Uterus (tissue), 4 donors: Measurements from ENCODE around the gene PLAAT5. TPM values are rescaled to one million over a fixed set of nuclear protein-coding genes. Genes with fewer than 3 reads are reported as not detected.
"Not testable (repeated sequence)": the region's sequence is repeated elsewhere in the genome, so short reads cannot be mapped to it uniquely, and the experiment has no call there.

Experiments used
- DNase-seq, 2 donors: peaks; one replicate each; pipeline ENCODE4 v3.0.0-alpha.2; 2019 to 2020
- H3K27ac ChIP-seq, 2 donors: fragments of 200-600 bp; sonication (generic); 1 replicate in 1 of 2; 2 replicates in 1 of 2; pipeline ENCODE4 v1.5.1; 2016 to 2018
- H3K27me3 ChIP-seq, 2 donors: fragments of 200-600 bp; sonication (generic); one replicate each; pipeline ENCODE4 v1.5.1; 2018 to 2019; ENCODE audit warnings: control low read depth in 1 of 2
- H3K36me3 ChIP-seq, 2 donors: fragments of 200-600 bp; sonication (generic); one replicate each; pipeline ENCODE4 v1.5.1; 2019; ENCODE audit warnings: control low read depth in 1 of 2
- H3K4me1 ChIP-seq, 2 donors: fragments of 200-600 bp; sonication (generic); one replicate each; pipeline ENCODE4 v1.5.1; 2018 to 2019; ENCODE audit warnings: control low read depth in 1 of 2
- H3K4me3 ChIP-seq, 2 donors: fragments of 200-600 bp; sonication (generic); 1 replicate in 1 of 2; 2 replicates in 1 of 2; pipeline ENCODE4 v1.5.1; 2018 to 2019; ENCODE audit warnings: mild to moderate bottlenecking in 1 of 2
- H3K9me3 ChIP-seq, 2 donors: fragments of 200-600 bp; sonication (generic); one replicate each; pipeline ENCODE4 v1.5.1; 2019; ENCODE audit warnings: control low read depth in 1 of 2
- POLR2A ChIP-seq, 2 donors: fragments of 450-650 bp; IDR thresholded peaks; one replicate each; pipeline ENCODE4 v1.6.1; 2016; ENCODE audit warnings: antibody characterized with exemption in 2 of 2, mild to moderate bottlenecking in 1 of 2, moderate library complexity in 1 of 2
- intact Hi-C: fragments of 100-400 bp; cut with DNase I; formaldehyde crosslinking; loops from one replicate; pipeline ENCODE4 v1.15.1; 2023; ENCODE audit warnings: low total_unique reads
- total RNA-seq, 4 donors: library from RNA; depleted of rRNA in 3 of 4; stranded (reverse); fragments of >200 nt in 3 of 4; gene quantifications; one replicate each; pipeline versions ENCODE4 v1.1.0 to v1.2.4, GENCODE V29; 2014 to 2023
- TF ChIP-seq, protein P1 (sequence below), 4 experiments: fragments of 200-600 bp in 2 of 4; fragments of 450-650 bp in 2 of 4; sonication (generic) in 2 of 4; IDR thresholded peaks; one replicate each; pipeline ENCODE4 v1.5.1; 2016 to 2019; ENCODE audit warnings: antibody characterized with exemption in 4 of 4, mild to moderate bottlenecking in 2 of 4, moderate library complexity in 1 of 4
- donor health status: DM: yes; HTN: yes; CAD: no.

Gene PLAAT5
- total RNA-seq, 4 donors from 2014 or later = 0.29 to 4.2 (median 3.7) TPM; not detected in 1

DNA sequence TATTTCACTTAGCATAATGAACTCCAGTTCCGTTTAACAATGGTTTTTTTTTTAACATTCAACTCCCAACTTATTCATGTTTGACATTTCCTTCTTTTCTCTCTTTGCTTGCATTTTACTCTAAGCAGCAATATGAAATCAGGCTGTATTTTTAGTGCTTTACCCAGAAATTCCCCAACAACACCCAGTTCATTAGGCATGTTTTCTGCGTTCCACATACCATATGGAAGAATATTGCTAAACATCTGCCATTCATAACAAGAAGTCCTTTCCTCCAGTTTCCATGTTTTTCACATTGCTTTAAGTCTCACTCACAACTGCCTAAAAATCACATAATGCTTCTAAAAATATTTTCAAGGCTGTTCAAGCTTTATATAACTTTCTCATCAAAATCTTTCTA is 45.8 kb downstream of the PLAAT5 start:
- Histone ChIP-seq H3K4me1 (no peaks in the 10 kb centered on the region), H3K4me3 (no peak overlapping the region), H3K9me3 (no peaks in the 10 kb centered on the region), H3K36me3 (no peaks in the 10 kb centered on the region), H3K27ac (no peak overlapping the region), H3K27me3 (no peaks in the 10 kb centered on the region)
- intact Hi-C loops = no loop called here
- DNase-seq = no peak
- no peak for TF ChIP-seq POLR2A (IDR thresholded peaks at IDR 0.05)
- TF ChIP-seq, protein P1, sequence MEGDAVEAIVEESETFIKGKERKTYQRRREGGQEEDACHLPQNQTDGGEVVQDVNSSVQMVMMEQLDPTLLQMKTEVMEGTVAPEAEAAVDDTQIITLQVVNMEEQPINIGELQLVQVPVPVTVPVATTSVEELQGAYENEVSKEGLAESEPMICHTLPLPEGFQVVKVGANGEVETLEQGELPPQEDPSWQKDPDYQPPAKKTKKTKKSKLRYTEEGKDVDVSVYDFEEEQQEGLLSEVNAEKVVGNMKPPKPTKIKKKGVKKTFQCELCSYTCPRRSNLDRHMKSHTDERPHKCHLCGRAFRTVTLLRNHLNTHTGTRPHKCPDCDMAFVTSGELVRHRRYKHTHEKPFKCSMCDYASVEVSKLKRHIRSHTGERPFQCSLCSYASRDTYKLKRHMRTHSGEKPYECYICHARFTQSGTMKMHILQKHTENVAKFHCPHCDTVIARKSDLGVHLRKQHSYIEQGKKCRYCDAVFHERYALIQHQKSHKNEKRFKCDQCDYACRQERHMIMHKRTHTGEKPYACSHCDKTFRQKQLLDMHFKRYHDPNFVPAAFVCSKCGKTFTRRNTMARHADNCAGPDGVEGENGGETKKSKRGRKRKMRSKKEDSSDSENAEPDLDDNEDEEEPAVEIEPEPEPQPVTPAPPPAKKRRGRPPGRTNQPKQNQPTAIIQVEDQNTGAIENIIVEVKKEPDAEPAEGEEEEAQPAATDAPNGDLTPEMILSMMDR (IDR thresholded peaks at IDR 0.05) = no peak

DNA sequence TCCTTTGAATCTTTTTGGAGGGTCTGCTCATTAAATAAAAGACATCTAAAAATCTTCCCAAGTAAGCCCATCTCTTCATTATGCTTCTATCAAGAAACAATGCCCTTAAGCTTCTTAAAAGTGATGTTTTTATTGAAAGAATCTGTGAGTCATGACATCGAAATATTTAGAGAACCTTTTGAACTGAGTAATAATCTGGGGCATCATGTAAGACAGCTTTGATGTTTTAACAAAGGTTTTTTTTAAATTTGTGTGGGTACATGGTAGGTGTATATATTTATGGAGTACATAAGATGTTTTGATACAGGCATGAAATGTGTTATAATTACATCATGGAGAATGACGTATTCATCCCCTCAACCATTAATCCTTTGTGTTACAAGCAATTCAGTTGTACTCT is 46.8 kb downstream of the PLAAT5 start:
- intact Hi-C loops = no loop called here
- no peak for DNase-seq

DNA sequence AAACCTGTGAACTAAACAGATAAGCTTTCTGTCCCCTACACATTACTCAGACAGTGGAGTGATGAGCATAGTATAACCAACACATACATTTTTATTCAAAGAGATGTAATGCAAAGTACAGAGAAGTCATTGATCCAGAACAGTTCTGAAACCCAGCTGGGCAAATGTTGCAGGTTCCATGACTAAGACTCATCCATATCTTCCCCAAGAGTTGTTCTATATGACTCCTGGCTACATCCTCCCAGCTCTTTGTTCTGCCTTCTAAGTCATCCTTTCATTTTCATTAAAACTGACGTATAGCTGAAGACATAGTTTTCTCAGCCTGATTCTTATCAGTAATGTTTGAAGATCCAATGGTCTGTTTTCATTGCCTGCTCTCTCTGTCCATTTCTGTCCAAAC is 47.3 kb downstream of the PLAAT5 start:
- intact Hi-C loops = no loop called here
- TF ChIP-seq, protein P1 (IDR thresholded peaks at IDR 0.05) = no peak
- no peak for TF ChIP-seq POLR2A (IDR thresholded peaks at IDR 0.05)
- no peaks in the 10 kb centered on the region for H3K27me3 ChIP-seq

More for the DNA sequence above, 46.8 kb downstream of the PLAAT5 start:
- no peaks in the 10 kb centered on the region for H3K36me3 ChIP-seq
- no peaks in the 10 kb centered on the region for H3K4me1 ChIP-seq
- H3K4me3 ChIP-seq = no peak overlapping the region
- H3K9me3 ChIP-seq = no peaks in the 10 kb centered on the region
- TF ChIP-seq POLR2A (IDR thresholded peaks at IDR 0.05) = no peak
- TF ChIP-seq, protein P1 (IDR thresholded peaks at IDR 0.05) = no peak
- no peak overlapping the region for H3K27ac ChIP-seq
- H3K27me3 ChIP-seq = no peaks in the 10 kb centered on the region

DNA sequence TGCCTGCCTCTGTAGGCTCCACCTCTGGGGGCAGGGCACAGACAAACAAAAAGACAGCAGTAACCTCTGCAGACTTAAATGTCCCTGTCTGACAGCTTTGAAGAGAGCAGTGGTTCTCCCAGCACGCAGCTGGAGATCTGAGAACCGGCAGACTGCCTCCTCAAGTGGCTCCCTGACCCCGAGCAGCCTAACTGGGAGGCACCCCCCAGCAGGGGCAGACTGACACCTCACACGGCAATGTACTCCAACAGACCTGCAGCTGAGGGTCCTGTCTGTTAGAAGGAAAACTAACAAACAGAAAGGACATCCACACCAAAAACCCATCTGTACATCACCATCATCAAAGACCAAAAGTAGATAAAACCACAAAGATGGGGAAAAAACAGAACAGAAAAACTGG is 55.1 kb downstream of the PLAAT5 start:
- H3K4me3 ChIP-seq, intact Hi-C loops: not testable (repeated sequence)

More for the DNA sequence above, 47.3 kb downstream of the PLAAT5 start:
- Histone ChIP-seq H3K4me1 (no peaks in the 10 kb centered on the region), H3K27ac (no peak overlapping the region), H3K36me3 (no peaks in the 10 kb centered on the region), H3K4me3 (no peak overlapping the region), H3K9me3 (no peaks in the 10 kb centered on the region)
- no peak for DNase-seq

DNA sequence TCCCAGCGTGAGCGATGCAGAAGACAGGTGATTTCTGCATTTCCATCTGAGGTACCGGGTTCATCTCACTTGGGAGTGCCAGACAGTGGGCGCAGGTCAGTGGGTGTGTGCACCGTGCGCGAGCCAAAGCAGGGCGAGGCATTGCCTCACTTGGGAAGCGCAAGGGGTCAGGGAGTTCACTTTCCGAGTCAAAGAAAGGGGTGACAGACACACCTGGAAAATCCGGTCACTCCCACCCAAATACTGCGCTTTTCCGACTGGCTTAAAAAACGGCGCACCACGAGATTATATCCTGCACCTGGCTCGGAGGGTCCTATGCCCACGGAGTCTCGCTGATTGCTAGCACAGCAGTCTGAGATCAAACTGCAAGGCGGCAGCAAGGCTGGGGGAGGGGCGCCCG is 55.6 kb downstream of the PLAAT5 start:
- H3K27ac ChIP-seq, H3K4me1 ChIP-seq, H3K9me3 ChIP-seq, intact Hi-C loops, DNase-seq, H3K27me3 ChIP-seq, H3K36me3 ChIP-seq, H3K4me3 ChIP-seq: not testable (repeated sequence)

More for the DNA sequence above, 55.1 kb downstream of the PLAAT5 start:
- not testable (repeated sequence) for H3K4me1 ChIP-seq, H3K27me3 ChIP-seq, DNase-seq, H3K9me3 ChIP-seq, H3K36me3 ChIP-seq, H3K27ac ChIP-seq

DNA sequence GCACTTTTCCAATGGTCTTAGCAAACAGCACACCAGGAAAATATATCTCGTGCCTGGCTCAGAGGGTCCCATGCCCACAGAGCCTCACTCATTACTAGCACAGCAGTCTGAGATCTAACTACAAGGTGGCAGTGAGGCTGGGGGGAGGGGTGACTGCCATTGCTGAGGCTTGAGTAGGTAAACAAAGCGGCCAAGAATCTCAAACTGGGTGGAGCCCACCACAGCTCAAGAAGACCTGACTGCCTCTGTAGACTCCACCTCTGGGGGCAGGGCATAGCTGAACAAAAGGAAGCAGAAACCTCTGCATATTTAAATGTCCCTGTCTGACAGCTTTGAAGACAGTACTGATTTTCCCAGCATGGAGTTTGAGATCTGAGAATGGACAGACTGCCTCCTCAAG is 60.2 kb downstream of the PLAAT5 start:
- H3K4me3 ChIP-seq, H3K4me1 ChIP-seq, H3K9me3 ChIP-seq, DNase-seq, H3K27me3 ChIP-seq, H3K27ac ChIP-seq, intact Hi-C loops, H3K36me3 ChIP-seq: not testable (repeated sequence)

DNA sequence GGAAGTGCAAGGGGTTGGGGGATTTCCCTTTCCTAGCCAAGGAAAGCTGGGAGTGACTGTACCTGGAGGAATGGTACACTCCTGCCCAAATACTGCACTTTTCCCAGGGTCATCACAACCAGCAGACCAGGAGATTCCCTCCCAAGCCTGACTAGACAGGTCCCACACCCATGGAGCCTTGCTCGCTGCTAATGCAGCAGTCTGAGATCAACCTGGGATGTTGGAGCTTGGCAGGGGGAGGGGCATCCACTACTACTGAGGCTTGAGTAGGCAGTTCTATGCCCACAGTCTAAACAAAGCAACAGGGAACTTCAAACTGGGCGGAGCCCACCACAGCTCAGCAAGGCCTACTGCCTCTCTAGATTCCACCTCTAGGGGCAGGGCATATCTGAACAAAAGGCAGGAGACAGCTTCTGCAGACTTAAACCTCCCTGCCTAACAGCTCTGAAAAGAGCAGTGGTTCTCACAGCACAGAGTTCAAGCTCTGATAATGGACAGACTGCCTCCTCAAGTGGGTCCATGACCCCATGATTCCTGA is 62.9 kb downstream of the PLAAT5 start:
- H3K27me3 ChIP-seq = no peaks in the 10 kb centered on the region
- no peaks in the 10 kb centered on the region for H3K9me3 ChIP-seq
- no peak for TF ChIP-seq POLR2A (IDR thresholded peaks at IDR 0.05)
- TF ChIP-seq, protein P1 (IDR thresholded peaks at IDR 0.05) = no peak
- no peak overlapping the region for H3K4me3 ChIP-seq
- no peaks in the 10 kb centered on the region for H3K4me1 ChIP-seq
- H3K36me3 ChIP-seq = no peaks in the 10 kb centered on the region
- DNase-seq = no peak
- intact Hi-C loops = no loop called here
- no peak overlapping the region for H3K27ac ChIP-seq
